ENCODE data around the gene WFS1.

GRCh38 chr4:6228158-6229067 is 41.2 kb upstream of the WFS1 start:
- TF ChIP-seq RCOR1 (IDR thresholded peaks at IDR 0.05; ENCODE audit: low read length) (no peak), EP300 (IDR thresholded peaks at IDR 0.05; ENCODE audit: borderline replicate concordance in 1 of 2, low read depth in 1 of 2, low read length in 1 of 2) (no peak), CTCF (IDR thresholded peaks at IDR 0.05) (no peak), TCF12 (IDR thresholded peaks at IDR 0.05) (no peak)
- TF ChIP-seq, protein P1, sequence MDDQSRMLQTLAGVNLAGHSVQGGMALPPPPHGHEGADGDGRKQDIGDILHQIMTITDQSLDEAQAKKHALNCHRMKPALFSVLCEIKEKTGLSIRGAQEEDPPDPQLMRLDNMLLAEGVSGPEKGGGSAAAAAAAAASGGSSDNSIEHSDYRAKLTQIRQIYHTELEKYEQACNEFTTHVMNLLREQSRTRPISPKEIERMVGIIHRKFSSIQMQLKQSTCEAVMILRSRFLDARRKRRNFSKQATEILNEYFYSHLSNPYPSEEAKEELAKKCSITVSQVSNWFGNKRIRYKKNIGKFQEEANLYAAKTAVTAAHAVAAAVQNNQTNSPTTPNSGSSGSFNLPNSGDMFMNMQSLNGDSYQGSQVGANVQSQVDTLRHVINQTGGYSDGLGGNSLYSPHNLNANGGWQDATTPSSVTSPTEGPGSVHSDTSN (IDR thresholded peaks at IDR 0.05), result no peak
